Ectodermal cell (in vitro differentiated cells): ENCODE data around the gene NOTCH1. TPM values are rescaled to one million over a fixed set of nuclear protein-coding genes. Genes with fewer than 3 reads are reported as not detected.

Experiments
- H3K27ac ChIP-seq: 2 replicates; pipeline ENCODE4 v1.7.0; 2013; ENCODE audit warnings: mild to moderate bottlenecking, low read depth, low read length; ENCODE audit not compliant: insufficient read depth, poor library complexity, severe bottlenecking
- H3K27me3 ChIP-seq: 2 replicates; pipeline ENCODE4 v1.7.0; 2013; ENCODE audit warnings: mild to moderate bottlenecking, low read length; ENCODE audit not compliant: insufficient read depth, control insufficient read depth, poor library complexity, severe bottlenecking
- H3K36me3 ChIP-seq: one replicate; pipeline ENCODE4 v1.7.0; 2013; ENCODE audit warnings: low read length; ENCODE audit not compliant: control insufficient read depth, insufficient read depth
- H3K4me1 ChIP-seq: one replicate; pipeline ENCODE4 v1.7.0; 2013; ENCODE audit warnings: low read length; ENCODE audit not compliant: control insufficient read depth, insufficient read depth
- H3K4me3 ChIP-seq: 2 replicates; pipeline ENCODE4 v1.7.0; 2013; ENCODE audit warnings: low read depth, low read length, control low read depth; ENCODE audit not compliant: insufficient read depth
- H3K9me3 ChIP-seq: 2 replicates; pipeline ENCODE4 v1.7.0; 2013; ENCODE audit warnings: mild to moderate bottlenecking, low read length, moderate library complexity; ENCODE audit not compliant: control insufficient read depth
- WGBS, 2 experiments: methylation state at CpG; one replicate each; pipeline ENCODE4 v1.1.7; 2013; ENCODE audit warnings: missing lambda C conversion rate in 2 of 2; 5-methylcytosine and 5-hydroxymethylcytosine counted together
- polyA plus RNA-seq, 4 experiments: library from polyadenylated mRNA; stranded (reverse); fragments of 50-300 nt; gene quantifications; one replicate each; pipeline ENCODE4 v1.2.3, GENCODE V29; 2013

NOTCH1 gene
- 24.9 TPM for polyA plus RNA-seq (2013, experiment 1 of 4)
- polyA plus RNA-seq (2013, experiment 2 of 4): 32.4 TPM
- polyA plus RNA-seq (2013, experiment 3 of 4): 24.0 TPM
- polyA plus RNA-seq (2013, experiment 4 of 4): 28.5 TPM

- peak within 1 kb of the TSS; percentile 76 for H3K4me3 ChIP-seq
- no peaks in the 10 kb centered on the region for H3K36me3 ChIP-seq
- peaks cover 46% of the 10 kb centered on the region for H3K4me1 ChIP-seq
- peaks cover 16% of the 10 kb centered on the region for H3K27me3 ChIP-seq
- H3K9me3 ChIP-seq: no peaks in the 10 kb centered on the region
- 0% methylated on average over 94 of the region's 94 CpGs for WGBS, 2 experiments
- peak within 1 kb of the TSS; percentile 26 for H3K27ac ChIP-seq
Measured at GRCh38 chr9:136545965-136546696, at the start of gene NOTCH1. Gene NOTCH1 (minus strand): TSS chr9:136546048. CDS start chr9:136545786, 262 bp downstream.

GRCh38 chr9:136594492-136594891, 48.6 kb upstream of the NOTCH1 start:
- peaks cover 21% of the 10 kb centered on the region for H3K4me1 ChIP-seq
- no peaks in the 10 kb centered on the region for H3K9me3 ChIP-seq
- 94 to 96% methylated on average over 14 of the region's 14 CpGs for WGBS, 2 experiments

GRCh38 chr9:136593581-136593980, 47.7 kb upstream of the NOTCH1 start:
- 93 to 94% methylated on average over 8 of the region's 8 CpGs for WGBS, 2 experiments

More at GRCh38 chr9:136594492-136594891, 48.6 kb upstream of the NOTCH1 start:
- Histone ChIP-seq H3K27ac (no peak overlapping the region), H3K36me3 (no peaks in the 10 kb centered on the region), H3K4me3 (no peak overlapping the region), H3K27me3 (no peaks in the 10 kb centered on the region)

GRCh38 chr9:136592666-136593065, 46.8 kb upstream of the NOTCH1 start:
- peaks cover 28% of the 10 kb centered on the region for H3K4me1 ChIP-seq
- H3K27ac ChIP-seq: no peak overlapping the region
- H3K9me3 ChIP-seq: no peaks in the 10 kb centered on the region
- H3K4me3 ChIP-seq: no peak overlapping the region
- no peaks in the 10 kb centered on the region for H3K36me3 ChIP-seq
- H3K27me3 ChIP-seq: no peaks in the 10 kb centered on the region
- 91 to 93% methylated on average over 13 of the region's 13 CpGs for WGBS, 2 experiments

More at GRCh38 chr9:136593581-136593980, 47.7 kb upstream of the NOTCH1 start:
- no peak overlapping the region for H3K27ac ChIP-seq
- H3K36me3 ChIP-seq: no peaks in the 10 kb centered on the region
- no peaks in the 10 kb centered on the region for H3K27me3 ChIP-seq
- H3K9me3 ChIP-seq: no peaks in the 10 kb centered on the region
- H3K4me1 ChIP-seq: peaks cover 22% of the 10 kb centered on the region
- no peak overlapping the region for H3K4me3 ChIP-seq

- Histone ChIP-seq H3K36me3 (no peaks in the 10 kb centered on the region), H3K9me3 (no peaks in the 10 kb centered on the region), H3K27me3 (no peaks in the 10 kb centered on the region), H3K27ac (no peak overlapping the region), H3K4me3 (no peak overlapping the region), H3K4me1 (peaks cover 30% of the 10 kb centered on the region)
- WGBS, 2 experiments: 94 to 96% methylated on average over 26 of the region's 26 CpGs
Measured at GRCh38 chr9:136590821-136591752, 45.2 kb upstream of the NOTCH1 start.

GRCh38 chr9:136589766-136590763, 44.2 kb upstream of the NOTCH1 start:
- no peak overlapping the region for H3K27ac ChIP-seq
- no peaks in the 10 kb centered on the region for H3K9me3 ChIP-seq
- H3K36me3 ChIP-seq: no peaks in the 10 kb centered on the region
- H3K27me3 ChIP-seq: no peaks in the 10 kb centered on the region
- peaks cover 38% of the 10 kb centered on the region for H3K4me1 ChIP-seq
- H3K4me3 ChIP-seq: no peak overlapping the region
- 91% methylated on average over 26 to 29 of the region's 29 CpGs for WGBS, 2 experiments

- Histone ChIP-seq H3K27ac (peak overlapping the region; percentile 67), H3K9me3 (no peaks in the 10 kb centered on the region), H3K27me3 (no peaks in the 10 kb centered on the region), H3K36me3 (no peaks in the 10 kb centered on the region), H3K4me1 (peaks cover 49% of the 10 kb centered on the region), H3K4me3 (no peak overlapping the region)
- WGBS, 2 experiments: 44 to 45% methylated on average over 21 of the region's 21 CpGs
Measured at GRCh38 chr9:136588663-136589464, 43.0 kb upstream of the NOTCH1 start.

GRCh38 chr9:136587944-136588662, 42.3 kb upstream of the NOTCH1 start:
- no peaks in the 10 kb centered on the region for H3K27me3 ChIP-seq
- peaks cover 57% of the 10 kb centered on the region for H3K4me1 ChIP-seq
- no peaks in the 10 kb centered on the region for H3K36me3 ChIP-seq
- H3K9me3 ChIP-seq: no peaks in the 10 kb centered on the region
- H3K4me3 ChIP-seq: no peak overlapping the region
- H3K27ac ChIP-seq: peak overlapping the region; percentile 67
- WGBS, 2 experiments: 2% methylated on average over 22 of the region's 22 CpGs
